Forelimb muscle (tissue), 1 donor: ENCODE measurements around the gene NME7. TPM values are rescaled to one million over a fixed set of nuclear protein-coding genes. Genes with fewer than 3 reads are reported as not detected.
"Not testable (repeated sequence)": the region's sequence is repeated elsewhere in the genome, so short reads cannot be mapped to it uniquely, and the experiment has no call there.

Experiments
- DNase-seq: peaks from one replicate; pipeline ENCODE4 v3.0.0-alpha.2; 2013; ENCODE audit warnings: low read depth
- polyA plus RNA-seq: library from polyadenylated mRNA; unstranded; fragments of 120-200 nt; gene quantifications from one replicate; pipeline ENCODE4 v1.2.1, GENCODE V29; 2013; ENCODE audit not compliant: insufficient read length

Gene NME7
- polyA plus RNA-seq, 1 donor = 15.7 TPM

DNA sequence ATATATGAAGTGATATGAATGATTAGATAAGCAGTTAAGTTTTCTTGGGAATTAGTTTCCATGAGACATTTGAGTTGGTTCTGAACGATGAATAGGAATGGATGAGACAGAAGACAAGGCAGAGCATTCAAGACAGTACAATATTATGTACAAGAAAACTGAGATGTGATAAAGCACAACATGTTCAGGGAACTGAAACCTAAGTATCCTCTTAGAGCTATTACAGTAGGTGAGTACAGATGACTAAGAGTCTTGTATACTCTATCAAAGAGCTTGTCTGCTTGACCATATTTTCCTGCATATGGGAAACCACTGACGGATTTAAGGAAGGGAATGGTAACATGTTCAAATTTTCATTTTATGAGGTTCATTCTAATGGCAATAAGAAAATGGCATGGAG, 61.6 kb downstream of the NME7 start:
- DNase-seq = no peak

DNA sequence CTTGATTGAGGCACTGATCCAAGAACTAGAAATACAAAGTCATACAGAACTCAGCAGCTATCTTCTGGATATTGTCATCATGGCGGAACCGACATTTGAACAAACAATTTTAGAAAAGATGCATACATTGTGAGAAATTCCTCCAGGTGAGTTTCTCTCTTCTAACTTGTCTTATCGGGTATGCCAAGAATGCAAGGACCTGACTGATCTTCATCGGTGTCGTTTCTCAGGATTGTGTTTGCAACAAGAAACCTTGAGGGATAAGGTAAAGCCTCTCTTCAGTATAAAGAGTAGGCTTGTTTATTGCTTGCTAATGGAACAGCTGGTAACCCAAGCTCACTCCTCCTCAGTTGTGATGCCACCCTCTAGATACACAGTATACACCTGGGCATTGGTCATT, 62.2 kb downstream of the NME7 start:
- no peak for DNase-seq

DNA sequence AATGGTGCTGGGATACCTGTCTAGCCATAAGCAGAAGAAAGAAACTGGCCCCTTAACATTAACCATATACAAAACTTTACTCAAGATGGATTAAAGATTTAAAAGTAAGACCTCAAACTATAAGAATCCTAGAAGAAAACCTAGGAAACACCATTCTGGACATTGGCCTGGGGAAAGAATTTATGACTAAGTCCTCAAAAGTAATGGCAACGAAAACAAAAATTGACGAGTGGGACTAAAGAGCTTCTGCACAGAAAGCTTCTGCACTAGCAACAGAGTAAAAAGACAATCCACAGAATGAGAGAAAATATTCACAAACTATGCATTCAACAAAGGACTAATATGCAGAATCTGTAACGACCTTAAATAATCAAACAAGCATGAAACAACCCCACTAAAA, 66.7 kb downstream of the NME7 start:
- no peak for DNase-seq

DNA sequence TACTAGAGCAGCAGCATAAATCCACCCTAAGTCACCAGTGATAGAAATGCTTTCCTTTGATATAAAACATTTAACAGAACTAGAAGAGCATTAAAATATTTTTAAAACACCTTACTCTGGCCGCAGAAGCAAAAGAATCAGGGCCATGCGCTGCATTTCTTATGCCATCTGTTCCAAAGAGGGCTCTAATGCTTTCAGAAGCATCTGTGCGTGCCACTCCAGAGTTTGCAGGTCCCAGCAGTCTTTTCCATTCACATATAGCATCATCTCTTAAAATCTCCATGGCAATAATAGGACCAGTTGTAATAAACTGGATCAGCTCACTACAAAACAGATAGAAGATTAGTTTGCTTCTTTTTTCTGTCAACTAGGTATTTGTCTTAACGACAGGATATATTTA, 69.2 kb downstream of the NME7 start:
- no peak for DNase-seq

DNA sequence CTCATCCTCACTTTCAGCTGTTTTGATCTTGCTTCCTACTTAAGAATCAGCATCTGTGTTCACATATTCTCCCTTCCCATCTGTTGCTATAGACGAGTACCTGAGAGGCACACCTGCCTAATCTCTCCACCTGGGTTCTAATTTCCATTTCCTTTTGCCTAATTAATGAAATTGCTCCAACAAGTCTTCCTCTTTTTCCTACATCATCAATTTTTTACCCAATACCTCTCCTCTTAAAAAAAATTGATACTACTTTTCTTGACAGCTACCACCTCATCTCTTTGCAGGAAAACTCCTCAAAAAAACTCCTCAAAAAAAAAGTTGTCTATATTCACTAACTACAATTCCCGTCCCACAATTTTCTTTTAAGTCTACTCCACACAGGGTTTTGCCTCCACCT, 71.8 kb downstream of the NME7 start:
- no peak for DNase-seq

DNA sequence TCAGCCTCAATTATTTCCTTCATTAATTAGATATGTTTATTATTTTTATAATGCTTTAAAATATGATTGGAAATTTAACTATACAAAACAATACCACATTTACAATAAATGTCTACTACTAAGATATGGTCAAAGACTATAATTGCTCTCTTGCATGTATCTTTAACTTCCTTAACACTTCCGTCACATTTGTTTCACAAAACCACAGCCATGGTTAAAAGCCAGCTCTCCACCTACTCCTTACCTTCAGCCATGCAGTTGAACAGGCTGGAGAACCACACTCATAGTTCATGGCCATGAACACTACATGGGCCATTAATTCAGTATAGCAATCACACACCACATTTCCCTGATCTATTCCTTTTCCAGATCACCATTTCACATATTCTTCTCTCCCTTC, 72.2 kb downstream of the NME7 start:
- DNase-seq = no peak

DNA sequence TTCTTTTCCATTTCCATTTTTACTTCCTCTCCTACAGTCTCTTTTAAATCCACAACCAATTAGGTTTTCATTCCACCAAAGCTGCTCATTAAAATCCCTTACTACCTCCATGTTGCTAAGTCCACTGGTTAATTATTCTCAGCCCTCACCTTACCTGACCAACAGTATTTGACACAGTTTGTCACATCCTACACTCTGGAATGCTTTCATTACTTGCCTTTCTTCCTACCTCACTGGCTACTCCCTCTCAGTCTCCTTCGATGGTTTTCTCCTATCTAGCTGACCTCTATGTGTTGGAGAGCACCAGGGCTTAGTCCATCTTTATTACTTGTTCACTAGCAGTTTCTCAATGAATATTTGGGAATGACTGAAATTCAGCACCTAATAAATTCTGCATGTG, 78.6 kb downstream of the NME7 start:
- no peak for DNase-seq

DNA sequence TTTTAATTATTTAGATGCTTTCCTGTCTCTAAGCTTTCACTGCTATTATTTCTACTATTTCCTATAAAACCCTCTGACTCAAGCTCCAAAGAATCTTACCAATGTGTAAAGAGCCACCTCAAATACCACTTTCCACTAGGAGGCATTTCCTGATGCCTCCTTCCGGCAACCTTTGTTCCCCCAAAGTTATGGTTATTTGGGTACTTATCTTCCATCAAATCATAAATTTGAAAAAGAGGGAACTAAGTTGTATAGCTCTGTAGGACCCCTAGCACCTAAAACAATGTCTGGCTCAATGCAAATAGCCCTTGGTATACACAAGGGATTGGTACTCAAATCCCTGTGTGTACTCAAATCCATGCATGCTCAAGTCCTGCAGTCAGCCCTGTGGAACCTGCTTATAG, 79.6 kb downstream of the NME7 start:
- DNase-seq = no peak

DNA sequence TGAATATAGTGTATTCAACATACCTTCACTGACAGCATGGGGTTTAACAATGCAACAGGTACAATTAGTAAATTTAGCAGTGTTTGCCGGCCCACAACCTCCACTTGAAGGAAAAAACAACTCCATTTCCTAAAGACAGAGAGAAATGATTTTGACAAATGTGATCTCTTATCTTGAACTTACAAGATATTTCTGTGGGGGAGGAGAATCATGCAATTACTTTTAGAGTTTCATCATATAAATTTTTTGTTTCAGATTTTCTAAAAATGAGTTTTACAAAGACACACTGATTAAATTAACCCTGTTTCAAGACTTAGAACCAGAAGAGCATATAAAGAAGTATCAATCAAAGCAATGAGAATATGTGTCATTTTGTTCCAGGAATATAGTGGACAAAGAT, 80.3 kb downstream of the NME7 start:
- no peak for DNase-seq

DNA sequence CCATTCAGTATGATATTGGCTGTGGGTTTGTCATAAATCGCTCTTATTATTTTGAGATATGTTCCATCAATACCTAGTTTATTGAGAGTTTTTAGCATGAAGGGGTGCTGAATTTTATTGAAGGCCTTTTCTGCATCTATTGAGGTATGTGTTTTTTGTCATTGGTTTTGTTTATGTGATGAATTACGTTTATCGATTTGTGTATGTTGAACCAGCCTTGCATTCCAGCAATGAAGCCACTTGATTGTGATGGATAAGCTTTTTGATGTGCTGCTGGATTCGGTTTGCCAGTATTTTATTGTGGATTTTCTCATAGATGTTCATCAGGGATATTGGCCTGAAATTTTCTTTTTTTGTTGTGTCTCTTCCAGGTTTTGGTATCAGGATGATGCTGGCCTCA, 86.0 kb downstream of the NME7 start:
- DNase-seq = not testable (repeated sequence)

DNA sequence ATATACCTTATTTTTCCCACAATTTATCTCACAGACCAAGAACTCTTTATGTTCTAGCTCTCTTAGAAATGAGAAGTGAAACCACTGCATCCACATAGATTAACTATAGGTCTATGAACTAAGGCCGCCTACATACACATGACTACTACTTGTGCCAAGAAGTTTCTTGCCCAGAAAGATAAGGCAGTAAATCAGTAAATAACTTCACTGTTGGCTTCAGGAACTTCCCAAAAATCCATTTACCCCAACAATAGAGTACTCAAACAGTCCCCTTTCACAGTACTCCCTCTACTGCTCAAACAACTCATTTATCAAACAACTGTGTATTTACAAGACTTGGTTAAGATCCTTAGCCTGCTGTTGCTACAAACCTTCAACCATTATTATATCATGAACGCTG, 96.5 kb downstream of the NME7 start:
- peak; percentile 14 for DNase-seq

DNA sequence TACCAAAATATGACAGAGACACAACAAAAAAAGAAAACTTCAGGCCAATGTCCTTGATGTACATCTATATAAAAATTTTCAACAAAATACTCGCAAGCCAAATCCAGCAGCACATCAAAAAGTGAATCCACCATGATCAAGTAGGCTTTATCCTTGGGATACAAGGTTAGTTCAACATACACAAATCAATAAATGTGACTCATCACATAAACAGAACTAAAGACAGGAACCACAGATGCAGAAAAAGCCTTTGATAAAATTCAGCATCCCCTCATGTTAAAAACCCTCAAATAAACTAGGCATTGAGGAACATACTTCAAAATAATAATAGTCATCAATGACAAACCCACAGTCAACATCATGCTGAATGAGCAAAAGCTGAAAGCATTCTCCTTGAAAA, 101.5 kb downstream of the NME7 start:
- no peak for DNase-seq

DNA sequence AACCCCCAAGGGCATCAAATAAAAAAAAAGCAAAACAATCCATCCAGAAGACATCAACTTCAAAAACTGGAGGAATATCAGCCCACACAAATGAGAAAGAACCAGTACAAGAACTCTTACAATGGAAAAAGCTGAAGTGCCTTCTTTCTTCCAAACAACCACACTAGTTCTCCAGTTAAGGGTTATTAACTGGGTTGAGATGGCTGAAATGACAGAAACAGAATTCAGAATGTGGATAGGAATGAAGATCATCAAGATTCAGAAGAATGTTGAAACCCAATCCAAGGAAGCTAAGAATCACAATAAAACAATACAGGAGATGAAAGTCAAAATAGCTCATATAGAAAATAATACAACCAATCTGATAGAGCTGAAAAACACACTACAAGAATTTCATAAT, 104.5 kb downstream of the NME7 start:
- no peak for DNase-seq

DNA sequence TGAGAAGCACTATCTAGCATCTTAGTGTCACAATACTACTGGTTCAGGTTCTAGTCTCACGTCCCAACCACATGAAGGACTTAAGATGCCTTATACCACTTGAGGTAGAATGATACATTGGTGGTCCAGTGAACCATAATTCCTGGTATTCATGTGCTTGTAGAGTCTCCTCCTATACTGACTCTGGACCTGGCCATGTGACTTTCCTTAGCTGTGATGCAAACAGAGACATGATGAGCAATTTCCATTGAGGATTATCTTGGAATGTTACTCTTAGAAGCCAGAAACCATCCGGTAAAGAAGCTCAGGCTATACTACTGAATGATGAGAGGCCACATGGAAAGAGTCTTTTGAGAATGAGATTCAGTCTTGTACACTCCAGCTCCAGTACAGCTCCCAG, 105.7 kb downstream of the NME7 start:
- no peak for DNase-seq

DNA sequence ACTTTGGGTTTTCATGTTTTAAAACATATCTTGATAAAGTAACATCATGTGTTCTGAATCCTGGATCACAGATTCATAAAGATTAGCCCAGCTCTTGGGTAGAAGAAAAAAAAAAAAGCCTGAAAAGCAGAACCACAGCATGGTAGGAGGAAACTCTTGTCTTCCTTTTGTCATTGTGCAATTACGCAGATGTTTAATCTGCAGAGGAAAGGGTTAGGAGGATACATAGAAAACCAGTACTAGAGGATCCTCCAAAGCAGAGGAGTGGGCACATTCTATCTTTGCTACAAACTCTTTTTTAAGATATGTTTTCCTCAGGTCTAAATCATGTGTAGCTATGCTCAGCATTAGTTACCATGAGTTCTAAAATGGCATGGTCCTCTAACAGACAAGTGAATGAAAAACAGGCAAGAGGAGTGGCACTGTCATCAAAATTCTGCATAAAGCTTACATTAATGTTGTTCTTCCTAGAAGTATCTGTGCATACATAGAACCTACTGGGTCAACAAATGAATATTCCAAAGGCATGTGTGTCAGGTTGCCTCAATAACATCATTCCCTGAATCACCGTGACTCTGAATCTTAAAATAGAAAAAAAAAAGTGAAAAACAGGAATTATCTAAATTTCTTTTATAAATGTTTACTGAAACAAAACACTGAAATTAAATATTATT, 107.0 kb downstream of the NME7 start:
- DNase-seq = no peak

DNA sequence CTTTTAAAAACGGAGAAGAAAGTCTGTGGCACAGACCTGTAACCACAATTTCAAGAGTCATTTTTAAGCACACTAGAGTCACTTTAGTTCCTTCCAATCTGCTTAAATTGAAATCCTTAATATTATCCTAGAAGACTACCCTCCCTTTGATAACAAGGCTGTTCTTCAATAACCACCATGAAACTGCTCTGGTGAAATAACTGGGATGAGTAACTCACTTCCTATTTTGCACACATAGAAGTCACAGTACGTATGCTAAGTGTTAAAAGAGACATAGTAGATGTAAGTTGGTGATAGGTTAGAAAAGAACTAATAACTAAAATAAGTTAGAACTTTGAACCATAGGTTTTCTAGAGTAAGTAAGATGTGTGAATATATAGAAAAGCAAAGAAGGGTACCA, 107.8 kb downstream of the NME7 start:
- DNase-seq = no peak

DNA sequence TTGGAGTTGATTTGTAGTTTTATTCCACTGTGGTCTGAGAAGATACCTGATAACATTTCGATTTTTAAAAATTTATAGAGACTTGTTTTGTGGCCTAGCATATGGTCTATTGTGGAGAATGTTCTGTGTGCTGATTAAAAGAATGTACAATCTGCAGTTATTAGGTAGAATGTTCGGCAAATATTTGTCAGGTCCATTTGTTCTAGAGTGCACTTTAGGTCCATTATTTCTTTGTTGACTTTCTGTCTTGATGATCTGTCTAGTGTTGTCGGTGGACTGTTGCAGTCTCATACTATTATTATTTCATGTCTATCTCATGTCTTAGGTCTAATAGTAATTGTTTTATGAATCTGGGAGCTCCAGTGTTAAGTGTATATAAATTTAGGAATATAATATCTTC, 116.8 kb downstream of the NME7 start:
- DNase-seq = no peak

DNA sequence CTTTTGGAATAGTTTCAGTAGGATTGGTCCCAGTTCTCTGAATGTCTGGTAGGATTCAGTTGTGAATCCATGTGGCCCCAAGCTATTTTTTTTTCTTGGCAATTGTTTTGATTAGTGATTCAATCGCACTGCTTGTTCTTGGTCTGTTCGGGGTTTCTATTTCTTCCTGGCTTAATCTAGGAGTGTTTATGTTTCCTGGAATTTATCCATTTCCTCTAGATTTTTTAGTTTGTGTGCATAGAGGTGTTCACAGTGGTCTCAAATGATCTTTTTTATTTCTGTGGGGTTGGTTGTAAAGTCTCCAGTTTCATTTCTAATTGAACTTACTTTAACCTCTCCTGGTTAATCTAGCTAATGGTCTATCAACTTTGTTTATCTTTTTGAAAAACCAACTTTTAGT, 117.6 kb downstream of the NME7 start:
- no peak for DNase-seq

DNA sequence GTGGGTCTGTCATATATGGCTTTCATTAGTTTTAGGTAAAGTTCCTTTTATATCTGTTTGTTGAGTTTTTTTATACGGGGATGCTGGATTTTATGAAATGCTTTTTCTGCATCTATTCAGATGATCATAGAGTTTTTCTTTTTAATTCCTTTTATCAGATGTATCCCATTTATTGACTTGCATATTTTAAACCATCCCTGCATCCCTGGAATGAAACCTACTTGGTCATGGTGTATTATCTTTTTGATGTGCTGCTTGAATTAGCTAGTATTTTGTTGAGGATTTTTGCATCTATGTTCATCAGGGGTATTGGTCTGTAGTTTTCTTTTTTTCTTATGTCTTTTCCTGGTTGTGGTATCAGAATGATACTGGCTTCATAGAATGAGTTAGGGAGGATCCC, 118.0 kb downstream of the NME7 start:
- DNase-seq = no peak

DNA sequence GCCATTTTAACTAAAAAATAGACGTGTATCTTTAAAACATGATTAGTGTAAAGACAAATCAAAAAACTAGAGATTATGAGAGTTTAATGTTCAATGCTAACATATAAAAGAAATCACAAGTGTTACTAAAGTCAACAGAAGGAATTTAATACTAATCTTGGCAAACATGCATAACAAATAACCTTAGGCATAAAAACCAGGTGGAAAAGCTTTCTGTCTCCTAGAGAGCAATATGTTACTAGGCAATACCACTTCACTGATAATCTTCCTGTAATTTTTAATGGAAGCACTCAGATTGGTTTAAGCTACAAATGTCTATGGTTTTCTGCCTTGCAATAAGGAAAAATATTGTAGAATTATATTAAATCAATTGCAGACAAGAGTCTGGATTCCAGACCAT, 121.9 kb downstream of the NME7 start:
- no peak for DNase-seq

DNA sequence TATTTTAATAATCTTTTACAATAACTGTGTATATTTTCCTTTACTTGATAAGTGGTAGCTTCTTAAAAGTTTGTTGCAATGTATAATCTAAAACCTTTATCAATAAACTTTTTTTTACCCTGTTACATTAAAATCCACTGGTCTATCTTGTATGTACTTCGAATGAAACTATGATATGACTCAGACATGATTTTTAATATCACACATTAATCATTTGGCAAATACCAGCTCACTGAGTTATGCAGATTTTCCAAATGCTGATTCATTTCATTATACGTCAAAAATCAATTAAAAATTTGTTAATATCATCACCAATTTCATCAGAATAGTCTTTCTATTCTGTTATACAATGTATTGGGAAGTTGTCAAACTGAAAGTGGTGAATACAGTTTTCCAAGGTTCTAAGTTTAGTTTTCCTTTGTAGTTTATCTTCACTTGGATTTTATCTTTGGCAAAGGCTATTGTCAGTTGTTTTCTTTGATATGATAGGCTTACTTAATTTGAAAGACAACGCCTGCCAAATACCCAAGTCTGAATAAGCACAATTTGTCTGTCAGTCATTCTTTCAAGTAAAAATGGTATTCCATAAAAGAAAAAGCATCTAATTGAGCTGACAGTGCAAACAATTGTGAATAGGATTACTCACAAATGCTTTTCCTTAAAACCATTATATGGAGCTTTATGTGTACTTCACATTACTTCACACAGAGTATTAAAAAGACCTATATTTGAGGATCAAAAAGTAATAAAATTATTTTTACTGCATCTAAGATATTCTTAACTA, 127.0 kb downstream of the NME7 start:
- DNase-seq = no peak

DNA sequence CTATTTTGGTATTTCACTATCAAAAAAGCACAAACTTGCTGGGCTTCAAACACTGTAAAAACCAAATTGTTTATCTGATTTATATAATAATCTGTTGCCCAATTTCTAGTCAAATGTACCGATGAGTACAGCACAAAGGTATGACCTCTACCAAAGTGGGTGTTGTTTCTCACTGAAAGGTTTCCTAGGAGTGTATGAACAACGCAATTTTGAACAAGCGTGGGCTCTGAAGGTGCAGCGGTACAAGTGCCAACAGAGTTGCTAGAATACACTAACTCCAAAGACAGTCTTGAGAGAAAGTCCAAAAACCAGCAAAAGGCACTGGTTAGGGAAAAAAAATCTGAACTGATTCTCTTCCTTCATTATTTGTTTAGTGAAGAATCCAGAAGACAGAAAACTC, 130.7 kb downstream of the NME7 start:
- no peak for DNase-seq

DNA sequence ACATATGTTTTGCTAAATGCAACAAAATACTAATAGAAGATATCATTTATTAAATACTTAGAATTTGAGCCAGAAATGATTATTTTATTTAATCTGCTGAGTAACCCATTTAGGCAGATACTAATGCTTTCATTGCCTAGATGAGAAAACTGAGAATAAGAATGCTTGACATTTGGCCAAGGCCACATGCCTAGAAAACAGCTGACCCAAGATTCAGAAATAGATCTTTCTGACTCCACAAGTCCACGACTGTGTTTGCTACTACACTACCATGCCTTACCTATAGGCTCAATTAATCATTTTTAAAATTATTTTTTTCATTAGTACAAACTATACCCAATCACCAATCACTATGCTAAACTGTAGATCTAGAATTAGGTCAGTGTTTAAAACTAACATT, 131.5 kb downstream of the NME7 start:
- DNase-seq = no peak

DNA sequence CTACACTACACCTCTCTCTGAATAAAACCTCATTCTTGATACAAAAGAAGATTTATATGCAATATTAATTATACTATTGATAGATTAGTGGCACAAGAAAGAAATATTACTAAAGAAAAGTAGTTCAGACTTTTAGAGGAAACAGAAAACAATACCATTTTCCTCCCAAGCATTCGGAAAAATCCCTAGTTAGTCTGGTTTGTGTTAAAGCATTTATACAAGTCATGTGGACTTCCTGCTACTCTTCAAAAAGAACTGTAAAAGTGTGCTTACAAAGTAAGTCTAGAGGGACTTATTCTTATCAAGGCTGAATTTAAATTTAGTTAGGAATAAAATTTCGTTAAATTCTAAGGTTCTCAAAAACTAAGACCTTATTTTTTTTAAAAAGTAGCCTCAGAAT, 132.0 kb downstream of the NME7 start:
- DNase-seq = no peak
